ENCODE results near the gene CD82. TPM values are rescaled to one million over a fixed set of nuclear protein-coding genes. Genes with fewer than 3 reads are reported as not detected.

Gene CD82
- polyA plus RNA-seq, 4 donors: 13.1 to 21.6 (median 20.8) TPM

GRCh38 chr11:44597358-44598012 is 32.0 kb downstream of the CD82 start:
- DNase-seq (ENCODE audit: low read depth in 4 of 4, low spot score in 2 of 4): no peak

GRCh38 chr11:44598831-44599230 is 33.4 kb downstream of the CD82 start:
- no peak for DNase-seq (ENCODE audit: low read depth in 4 of 4, low spot score in 2 of 4)

GRCh38 chr11:44600261-44600660 is 34.8 kb downstream of the CD82 start:
- no peak for DNase-seq (ENCODE audit: low read depth in 4 of 4, low spot score in 2 of 4)

- no peak for DNase-seq (ENCODE audit: low read depth in 4 of 4, low spot score in 2 of 4)
Observed at GRCh38 chr11:44600839-44601383, 35.4 kb downstream of the CD82 start.

GRCh38 chr11:44601471-44602370 is 36.3 kb downstream of the CD82 start:
- DNase-seq (ENCODE audit: low read depth in 4 of 4, low spot score in 2 of 4): no peak

DNA sequence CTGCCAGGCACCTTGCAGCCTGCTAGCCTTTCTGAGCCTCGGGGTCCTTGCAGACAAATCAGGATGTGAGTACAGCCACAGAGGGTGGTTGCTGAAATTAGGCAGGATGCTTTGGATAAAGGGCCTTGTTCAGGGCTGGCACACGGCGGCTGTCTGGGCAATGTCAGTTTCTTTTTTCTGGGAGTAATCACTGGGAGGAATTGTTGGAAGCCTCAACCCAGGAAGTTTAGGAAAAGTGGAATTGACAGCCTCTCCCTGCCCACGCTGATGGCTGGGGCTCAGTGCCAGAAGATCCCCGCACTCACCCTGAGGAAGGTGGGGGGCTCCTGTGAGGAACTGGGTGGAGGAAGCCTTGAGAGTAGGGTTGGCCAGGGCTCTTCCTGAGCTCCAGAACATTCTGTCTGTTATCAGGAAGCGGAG is 37.4 kb downstream of the CD82 start:
- DNase-seq (ENCODE audit: low read depth in 4 of 4, low spot score in 2 of 4): no peak

DNA sequence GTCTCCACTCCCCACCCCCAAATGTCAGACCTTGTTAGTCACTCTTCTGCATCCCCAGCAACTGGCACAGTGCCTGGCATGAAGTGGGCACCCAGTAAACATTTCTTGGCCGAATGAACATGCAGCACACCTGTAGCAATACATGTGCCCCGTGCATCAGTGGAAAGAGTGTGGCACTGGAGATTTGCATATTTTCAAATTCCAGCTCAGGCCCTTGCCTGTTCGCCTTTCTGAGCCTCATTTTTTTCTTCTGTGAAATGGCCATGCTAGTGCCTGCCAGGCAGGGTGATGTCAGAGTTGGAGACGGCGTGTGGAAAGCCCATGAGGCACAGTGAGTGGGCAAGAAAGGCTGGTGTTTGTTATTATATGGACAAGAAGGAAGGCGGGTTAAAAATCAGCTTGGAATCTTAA is 38.7 kb downstream of the CD82 start:
- DNase-seq (ENCODE audit: low read depth in 4 of 4, low spot score in 2 of 4): no peak

DNA sequence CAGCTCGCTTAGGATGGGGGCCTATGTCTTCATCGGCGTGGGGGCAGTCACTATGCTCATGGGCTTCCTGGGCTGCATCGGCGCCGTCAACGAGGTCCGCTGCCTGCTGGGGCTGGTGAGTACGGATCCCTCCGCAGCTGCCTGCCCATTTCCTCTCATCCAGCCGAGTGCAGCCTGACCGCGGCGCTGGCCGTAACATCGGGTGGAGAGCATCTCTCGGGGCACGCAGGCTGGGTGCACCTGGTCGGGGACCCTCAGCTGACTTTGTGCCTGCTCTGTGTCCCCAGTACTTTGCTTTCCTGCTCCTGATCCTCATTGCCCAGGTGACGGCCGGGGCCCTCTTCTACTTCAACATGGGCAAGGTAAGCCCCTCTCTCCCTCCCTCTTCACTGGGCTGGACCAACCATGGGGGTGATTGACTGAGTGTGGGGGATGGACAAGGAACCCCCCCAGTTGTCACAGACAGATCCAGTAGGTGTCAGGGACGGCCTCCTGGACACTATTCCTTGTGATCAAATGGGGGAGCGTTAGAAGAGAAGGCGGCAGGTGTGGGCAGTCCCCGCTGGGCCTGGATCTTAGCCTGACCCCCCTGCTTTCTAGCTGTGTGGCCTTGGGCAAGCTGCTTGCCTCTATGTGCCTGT is 39.7 kb downstream of the CD82 start:
- DNase-seq (ENCODE audit: low read depth in 4 of 4, low spot score in 2 of 4): no peak

GRCh38 chr11:44605965-44606364 is 40.5 kb downstream of the CD82 start:
- DNase-seq (ENCODE audit: low read depth in 4 of 4, low spot score in 2 of 4): no peak

GRCh38 chr11:44606472-44606871 is 41.0 kb downstream of the CD82 start:
- no peak for DNase-seq (ENCODE audit: low read depth in 4 of 4, low spot score in 2 of 4)

DNA sequence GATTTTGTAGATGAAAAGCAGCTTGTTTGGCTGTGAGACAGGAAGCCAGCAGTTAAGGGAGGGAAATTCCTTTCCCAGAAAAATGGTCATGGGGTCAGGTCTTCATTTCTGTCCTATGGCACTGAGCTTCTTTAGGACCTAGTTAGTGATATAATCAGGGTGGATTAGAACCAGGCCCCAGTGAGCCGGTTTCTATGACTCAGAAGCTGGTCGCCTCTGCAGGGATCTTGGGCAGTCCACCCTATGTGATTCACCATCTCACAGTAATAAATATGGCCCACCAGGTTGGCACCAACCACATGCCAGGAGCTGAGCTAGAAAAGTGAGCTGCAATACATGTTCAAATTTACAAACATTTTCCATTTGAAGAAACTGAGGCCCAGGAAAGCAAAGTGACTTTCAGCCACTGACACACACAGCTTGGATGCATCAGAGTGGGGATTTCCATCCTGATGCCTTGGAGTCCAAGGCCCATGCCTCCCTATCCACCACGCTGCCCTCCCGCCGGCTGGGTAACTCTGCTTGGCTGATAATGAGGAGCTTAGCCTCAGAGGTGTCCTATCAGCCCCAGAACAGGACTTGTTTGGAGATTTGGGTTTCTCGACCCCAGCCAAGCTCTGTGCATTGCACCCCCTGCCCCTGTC is 42.0 kb downstream of the CD82 start:
- DNase-seq (ENCODE audit: low read depth in 4 of 4, low spot score in 2 of 4): no peak

- peak in 1 of 4 donors; percentile 61 for DNase-seq (ENCODE audit: low read depth in 4 of 4, low spot score in 2 of 4)
Observed at GRCh38 chr11:44607987-44608386, 42.5 kb downstream of the CD82 start.

DNA sequence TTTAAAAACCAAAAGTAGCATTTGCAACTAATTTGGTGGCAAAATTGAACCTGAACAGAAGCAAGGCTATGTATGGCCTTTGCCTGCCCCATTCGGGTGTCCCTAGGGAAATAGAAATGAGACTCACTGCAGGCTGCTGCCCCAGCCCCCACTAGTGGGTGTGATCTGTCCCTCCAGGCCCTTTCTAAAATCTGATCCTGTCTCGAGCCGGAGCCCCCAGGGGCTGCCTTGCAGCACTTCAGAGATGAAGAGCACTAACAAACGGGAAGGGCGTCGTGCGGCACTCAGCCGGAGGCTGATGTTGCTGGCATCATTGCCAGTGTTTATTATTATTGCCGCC is 43.2 kb downstream of the CD82 start:
- no peak for DNase-seq (ENCODE audit: low read depth in 4 of 4, low spot score in 2 of 4)

DNA sequence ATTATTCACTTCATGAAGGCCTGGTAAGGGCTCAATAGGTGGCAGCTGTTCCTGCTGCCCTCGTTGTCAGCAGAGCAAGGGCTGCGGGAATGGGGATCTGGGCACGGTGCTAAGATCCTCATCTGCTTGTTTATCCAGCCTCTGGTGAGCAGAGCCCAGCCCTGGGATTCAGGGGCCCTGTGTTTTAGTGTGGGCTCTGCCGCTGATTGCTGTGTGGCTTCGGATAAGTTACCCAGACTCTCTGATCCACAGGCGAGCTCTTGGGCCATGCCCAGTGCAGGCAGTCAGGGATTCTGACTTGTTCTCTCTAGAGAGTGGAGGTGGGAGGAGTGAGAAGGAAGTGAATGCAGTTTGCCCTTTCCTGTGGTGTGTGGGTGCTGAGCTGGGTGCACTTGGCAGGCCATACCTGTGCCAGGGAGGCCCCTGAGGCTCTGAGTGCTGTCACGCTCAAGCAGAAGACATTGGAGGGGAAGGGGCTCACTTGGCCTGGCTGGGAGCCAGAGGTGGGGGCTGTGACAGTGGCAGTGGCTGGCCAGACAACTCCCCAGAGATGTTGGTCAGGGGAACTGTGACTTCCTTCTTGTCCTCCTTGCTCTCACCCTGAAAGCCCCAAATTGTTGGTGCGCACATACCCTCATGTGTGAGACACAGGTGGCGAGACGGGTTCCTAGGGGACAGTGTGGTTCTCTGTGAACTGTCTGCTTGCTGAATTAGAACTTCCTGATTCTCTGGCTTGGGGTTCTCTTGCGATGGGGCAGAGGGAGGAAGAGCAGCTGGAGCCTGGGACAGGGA is 43.7 kb downstream of the CD82 start:
- DNase-seq (ENCODE audit: low read depth in 4 of 4, low spot score in 2 of 4): no peak

DNA sequence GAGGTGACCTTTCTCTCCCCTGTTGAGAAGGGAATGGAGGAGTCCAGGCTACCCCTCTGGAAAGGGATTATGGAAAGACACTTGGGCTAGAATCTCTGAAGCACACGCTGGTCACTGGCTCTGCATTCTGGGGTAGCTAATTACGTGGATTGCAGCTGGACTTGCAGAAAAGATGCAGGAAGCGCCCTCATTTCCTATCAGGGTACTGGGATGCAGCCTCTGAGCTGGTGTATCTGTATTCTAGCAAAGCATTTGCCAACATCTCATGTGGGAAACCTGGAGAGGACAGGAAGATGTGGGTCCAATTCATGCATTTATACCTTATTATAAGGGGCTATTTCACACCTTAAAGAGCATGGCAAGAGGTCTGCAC is 44.3 kb downstream of the CD82 start:
- DNase-seq (ENCODE audit: low read depth in 4 of 4, low spot score in 2 of 4): no peak

- no peak for DNase-seq (ENCODE audit: low read depth in 4 of 4, low spot score in 2 of 4)
Observed at GRCh38 chr11:44610186-44610955, 44.9 kb downstream of the CD82 start.

DNA sequence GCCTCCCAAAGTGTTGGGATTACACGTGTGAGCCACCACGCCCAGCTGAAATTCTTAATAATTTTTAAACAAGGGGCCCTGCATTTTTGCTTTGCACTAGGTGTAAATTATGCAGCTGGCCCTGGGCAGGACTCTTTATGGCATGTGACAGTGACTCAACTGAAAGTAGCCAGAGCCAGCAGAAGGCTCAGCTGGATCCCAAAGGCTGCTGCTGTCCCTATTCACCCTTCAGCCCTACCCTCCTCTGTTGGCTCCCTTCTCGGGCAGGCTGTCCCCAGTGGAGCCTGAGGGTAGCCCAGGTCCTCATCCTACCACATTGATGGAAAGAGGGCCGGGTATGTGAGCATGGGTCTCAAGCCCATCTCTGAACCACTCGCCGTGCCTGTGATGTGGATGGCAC is 45.6 kb downstream of the CD82 start:
- DNase-seq (ENCODE audit: low read depth in 4 of 4, low spot score in 2 of 4): no peak

DNA sequence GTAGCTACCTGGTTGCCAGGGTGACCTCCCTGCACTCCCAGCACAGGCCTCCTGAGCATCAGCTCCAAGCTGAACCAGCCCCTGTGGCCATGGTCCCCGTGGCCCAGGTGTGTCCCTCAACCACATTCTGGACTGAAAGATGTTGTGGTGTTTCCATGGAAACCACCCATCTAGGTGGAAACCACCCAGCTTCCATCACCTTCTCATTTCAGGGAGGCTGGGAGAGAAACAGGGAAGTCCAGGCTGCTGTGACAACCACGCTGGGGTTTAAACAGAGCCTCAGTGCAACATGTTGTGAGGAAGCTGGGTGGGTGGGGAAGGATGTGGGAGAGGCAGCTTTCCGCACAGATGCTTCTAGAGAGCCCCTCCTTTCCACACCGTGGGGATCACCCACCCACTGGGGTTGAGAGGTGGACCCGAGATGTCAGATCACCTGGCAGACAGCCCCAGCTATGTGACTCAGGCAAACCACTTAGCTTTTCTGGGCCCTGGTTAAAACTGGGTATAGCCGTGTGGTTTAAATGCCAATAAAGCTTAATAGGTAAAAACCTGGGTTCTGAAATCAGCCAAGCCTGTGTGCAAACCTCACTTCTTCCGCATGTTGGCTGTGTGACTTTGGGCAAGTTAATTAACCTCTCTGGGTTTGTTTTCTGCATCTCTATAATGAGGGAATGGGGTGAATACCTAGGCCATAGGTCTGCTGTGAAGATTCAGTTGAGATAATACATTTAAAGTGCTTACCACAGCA is 46.4 kb downstream of the CD82 start:
- no peak for DNase-seq (ENCODE audit: low read depth in 4 of 4, low spot score in 2 of 4)

GRCh38 chr11:44613153-44613552 is 47.7 kb downstream of the CD82 start:
- no peak for DNase-seq (ENCODE audit: low read depth in 4 of 4, low spot score in 2 of 4)
